Measurements from ENCODE around the gene PDHA1.
A peak's percentile ranks its signal among the peaks of the same experiment; 100 is the strongest.

Gene PDHA1

GRCh38 chrX:19382555-19383145 is 38.9 kb downstream of the PDHA1 start:
- Histone ChIP-seq H4K8ac (ENCODE audit: low read depth, low read length) (no peak overlapping the region), H2BK120ac (ENCODE audit: low read depth, low read length) (no peak overlapping the region), H3K18ac (ENCODE audit: low read length) (no peak overlapping the region), H4K91ac (ENCODE audit: low read depth, low read length, poor library complexity) (no peak overlapping the region), H3K4me3 (ENCODE audit: low read length in 2 of 2) (no peak overlapping the region), H3K4ac (ENCODE audit: low read length) (no peak overlapping the region), H3K27me3 (ENCODE audit: control insufficient read depth in 3 of 3, insufficient read depth in 3 of 3, low read depth in 1 of 3, low read length in 3 of 3) (peaks cover 0 to 2% (median 0%) of the 10 kb centered on the region in 3 experiments), H2AK5ac (ENCODE audit: low read depth, low read length) (no peak overlapping the region), H2BK15ac (ENCODE audit: low read length) (no peak overlapping the region), H3K4me1 (ENCODE audit: control insufficient read depth in 2 of 2, insufficient read depth in 1 of 2, low read depth in 1 of 2, low read length in 2 of 2) (no peaks in the 10 kb centered on the region), H3K14ac (ENCODE audit: low read length) (no peak overlapping the region), H2AFZ (ENCODE audit: low read length) (no peak overlapping the region), H3K23ac (ENCODE audit: low read depth, low read length, poor library complexity) (no peak overlapping the region), H3K4me2 (ENCODE audit: insufficient read depth, low read length, poor library complexity, severe bottlenecking) (no peak overlapping the region), H3K9me3 (replicated peaks in 1 of 2; ENCODE audit: control insufficient read depth in 2 of 2, insufficient read depth in 1 of 2, low read depth in 1 of 2, low read length in 2 of 2) (no peaks in the 10 kb centered on the region), H3K9ac (ENCODE audit: low read depth, low read length, poor library complexity) (no peak overlapping the region), H2BK12ac (ENCODE audit: low read length) (no peak overlapping the region), H3K36me3 (replicated peaks in 1 of 2; ENCODE audit: control insufficient read depth in 2 of 2, insufficient read depth in 2 of 2, low read length in 2 of 2) (no peaks in the 10 kb centered on the region), H2BK5ac (ENCODE audit: low read length) (no peak overlapping the region), H3K27ac (replicated peaks; ENCODE audit: low read length) (no peak overlapping the region), H3K79me1 (ENCODE audit: low read depth, low read length) (no peaks in the 10 kb centered on the region)
- no CpG with 5 or more reads among the region's 16 CpGs for WGBS, 2 donors (ENCODE audit: extremely low coverage in 2 of 2, insufficient read length in 2 of 2, insufficient replicate concordance in 1 of 2)
- DNase-seq (ENCODE audit: low spot score): peak; percentile 27

- Histone ChIP-seq H3K4ac (ENCODE audit: low read length) (no peak overlapping the region), H3K23ac (ENCODE audit: low read depth, low read length, poor library complexity) (no peak overlapping the region), H2AFZ (ENCODE audit: low read length) (no peak overlapping the region), H2BK15ac (ENCODE audit: low read length) (no peak overlapping the region), H3K18ac (ENCODE audit: low read length) (no peak overlapping the region), H2BK12ac (ENCODE audit: low read length) (no peak overlapping the region), H3K4me2 (ENCODE audit: insufficient read depth, low read length, poor library complexity, severe bottlenecking) (no peak overlapping the region), H3K36me3 (replicated peaks in 1 of 2; ENCODE audit: control insufficient read depth in 2 of 2, insufficient read depth in 2 of 2, low read length in 2 of 2) (no peaks in the 10 kb centered on the region), H3K79me1 (ENCODE audit: low read depth, low read length) (no peaks in the 10 kb centered on the region), H2BK120ac (ENCODE audit: low read depth, low read length) (no peak overlapping the region), H4K8ac (ENCODE audit: low read depth, low read length) (no peak overlapping the region), H2BK5ac (ENCODE audit: low read length) (no peak overlapping the region), H3K4me3 (ENCODE audit: low read length in 2 of 2) (no peak overlapping the region), H3K27ac (replicated peaks; ENCODE audit: low read length) (no peak overlapping the region), H3K9ac (ENCODE audit: low read depth, low read length, poor library complexity) (no peak overlapping the region), H3K14ac (ENCODE audit: low read length) (no peak overlapping the region), H3K27me3 (ENCODE audit: control insufficient read depth in 3 of 3, insufficient read depth in 3 of 3, low read depth in 1 of 3, low read length in 3 of 3) (peaks cover 0 to 2% (median 0%) of the 10 kb centered on the region in 3 experiments), H3K4me1 (ENCODE audit: control insufficient read depth in 2 of 2, insufficient read depth in 1 of 2, low read depth in 1 of 2, low read length in 2 of 2) (no peaks in the 10 kb centered on the region), H3K9me3 (replicated peaks in 1 of 2; ENCODE audit: control insufficient read depth in 2 of 2, insufficient read depth in 1 of 2, low read depth in 1 of 2, low read length in 2 of 2) (no peaks in the 10 kb centered on the region), H2AK5ac (ENCODE audit: low read depth, low read length) (no peak overlapping the region), H4K91ac (ENCODE audit: low read depth, low read length, poor library complexity) (no peak overlapping the region)
- no peak for DNase-seq (ENCODE audit: low spot score)
- no CpG with 5 or more reads among the region's 4 CpGs for WGBS, 2 donors (ENCODE audit: extremely low coverage in 2 of 2, insufficient read length in 2 of 2, insufficient replicate concordance in 1 of 2)
Observed at GRCh38 chrX:19386679-19387078, 43.0 kb downstream of the PDHA1 start.

GRCh38 chrX:19388064-19388679 is 44.4 kb downstream of the PDHA1 start:
- H4K8ac ChIP-seq (ENCODE audit: low read depth, low read length): no peak overlapping the region
- no peaks in the 10 kb centered on the region for H3K79me1 ChIP-seq (ENCODE audit: low read depth, low read length)
- DNase-seq (ENCODE audit: low spot score): no peak

GRCh38 chrX:19388741-19389140 is 45.0 kb downstream of the PDHA1 start:
- Histone ChIP-seq H2BK12ac (ENCODE audit: low read length) (no peak overlapping the region), H3K9ac (ENCODE audit: low read depth, low read length, poor library complexity) (no peak overlapping the region), H2AK5ac (ENCODE audit: low read depth, low read length) (no peak overlapping the region), H3K27me3 (ENCODE audit: control insufficient read depth in 3 of 3, insufficient read depth in 3 of 3, low read depth in 1 of 3, low read length in 3 of 3) (peaks cover 0 to 2% (median 0%) of the 10 kb centered on the region in 3 experiments), H2BK5ac (ENCODE audit: low read length) (no peak overlapping the region), H3K79me1 (ENCODE audit: low read depth, low read length) (no peaks in the 10 kb centered on the region), H2AFZ (ENCODE audit: low read length) (no peak overlapping the region), H3K4me2 (ENCODE audit: insufficient read depth, low read length, poor library complexity, severe bottlenecking) (no peak overlapping the region), H4K8ac (ENCODE audit: low read depth, low read length) (no peak overlapping the region), H2BK120ac (ENCODE audit: low read depth, low read length) (no peak overlapping the region), H4K91ac (ENCODE audit: low read depth, low read length, poor library complexity) (no peak overlapping the region), H3K9me3 (replicated peaks in 1 of 2; ENCODE audit: control insufficient read depth in 2 of 2, insufficient read depth in 1 of 2, low read depth in 1 of 2, low read length in 2 of 2) (no peaks in the 10 kb centered on the region), H3K4me3 (ENCODE audit: low read length in 2 of 2) (no peak overlapping the region), H3K14ac (ENCODE audit: low read length) (no peak overlapping the region), H3K23ac (ENCODE audit: low read depth, low read length, poor library complexity) (no peak overlapping the region), H3K4me1 (ENCODE audit: control insufficient read depth in 2 of 2, insufficient read depth in 1 of 2, low read depth in 1 of 2, low read length in 2 of 2) (no peaks in the 10 kb centered on the region), H3K18ac (ENCODE audit: low read length) (no peak overlapping the region), H3K4ac (ENCODE audit: low read length) (no peak overlapping the region), H3K36me3 (replicated peaks in 1 of 2; ENCODE audit: control insufficient read depth in 2 of 2, insufficient read depth in 2 of 2, low read length in 2 of 2) (no peaks in the 10 kb centered on the region), H3K27ac (replicated peaks; ENCODE audit: low read length) (no peak overlapping the region), H2BK15ac (ENCODE audit: low read length) (no peak overlapping the region)
- no peak for DNase-seq (ENCODE audit: low spot score)
- WGBS, 2 donors (ENCODE audit: extremely low coverage in 2 of 2, insufficient read length in 2 of 2, insufficient replicate concordance in 1 of 2): no CpG with 5 or more reads among the region's 8 CpGs

More at GRCh38 chrX:19388064-19388679, 44.4 kb downstream of the PDHA1 start:
- no peak overlapping the region for H3K27ac ChIP-seq (replicated peaks; ENCODE audit: low read length)
- no peak overlapping the region for H2AFZ ChIP-seq (ENCODE audit: low read length)
- no peak overlapping the region for H2AK5ac ChIP-seq (ENCODE audit: low read depth, low read length)
- no peaks in the 10 kb centered on the region for H3K9me3 ChIP-seq (replicated peaks in 1 of 2; ENCODE audit: control insufficient read depth in 2 of 2, insufficient read depth in 1 of 2, low read depth in 1 of 2, low read length in 2 of 2)
- peaks cover 0 to 2% (median 0%) of the 10 kb centered on the region in 3 experiments for H3K27me3 ChIP-seq (ENCODE audit: control insufficient read depth in 3 of 3, insufficient read depth in 3 of 3, low read depth in 1 of 3, low read length in 3 of 3)
- H2BK15ac ChIP-seq (ENCODE audit: low read length): no peak overlapping the region
- H2BK12ac ChIP-seq (ENCODE audit: low read length): no peak overlapping the region
- H3K4me2 ChIP-seq (ENCODE audit: insufficient read depth, low read length, poor library complexity, severe bottlenecking): no peak overlapping the region
- no peak overlapping the region for H3K14ac ChIP-seq (ENCODE audit: low read length)
- H3K18ac ChIP-seq (ENCODE audit: low read length): no peak overlapping the region
- H3K4me3 ChIP-seq (ENCODE audit: low read length in 2 of 2): no peak overlapping the region
- H3K4ac ChIP-seq (ENCODE audit: low read length): no peak overlapping the region
- no peak overlapping the region for H4K91ac ChIP-seq (ENCODE audit: low read depth, low read length, poor library complexity)
- no peaks in the 10 kb centered on the region for H3K4me1 ChIP-seq (ENCODE audit: control insufficient read depth in 2 of 2, insufficient read depth in 1 of 2, low read depth in 1 of 2, low read length in 2 of 2)
- no peak overlapping the region for H3K23ac ChIP-seq (ENCODE audit: low read depth, low read length, poor library complexity)
- H3K9ac ChIP-seq (ENCODE audit: low read depth, low read length, poor library complexity): no peak overlapping the region
- H2BK5ac ChIP-seq (ENCODE audit: low read length): no peak overlapping the region
- WGBS, 2 donors (ENCODE audit: extremely low coverage in 2 of 2, insufficient read length in 2 of 2, insufficient replicate concordance in 1 of 2): no CpG with 5 or more reads among the region's 13 CpGs
- H2BK120ac ChIP-seq (ENCODE audit: low read depth, low read length): no peak overlapping the region
- no peaks in the 10 kb centered on the region for H3K36me3 ChIP-seq (replicated peaks in 1 of 2; ENCODE audit: control insufficient read depth in 2 of 2, insufficient read depth in 2 of 2, low read length in 2 of 2)
